ENCODE data around the gene ATP6V0E1. TPM values are rescaled to one million over a fixed set of nuclear protein-coding genes. Genes with fewer than 3 reads are reported as not detected.

The ATP6V0E1 gene
- total RNA-seq, 4 donors from 2014 or later, result 57.8 to 132 (median 97.2) TPM

DNA sequence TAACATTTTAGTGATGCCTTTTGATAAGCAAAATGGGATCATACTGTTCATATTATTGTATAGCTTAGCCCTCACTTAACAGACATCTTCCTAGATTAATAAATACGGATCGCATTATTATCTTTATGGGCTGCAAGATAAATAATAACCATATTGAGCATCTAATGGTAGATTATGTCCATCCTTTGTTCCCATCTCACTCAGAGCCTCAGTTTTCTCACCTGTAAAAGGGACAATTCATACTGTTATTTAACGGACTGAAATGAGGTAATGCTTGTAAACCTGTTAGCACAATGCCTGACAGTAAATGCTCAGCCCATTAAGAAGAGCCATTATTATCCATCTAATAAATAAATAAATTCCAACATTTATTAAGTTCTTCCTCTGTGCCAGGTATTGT, 27.3 kb upstream of the ATP6V0E1 start:
- 69 to 80% methylated on average over 3 of the region's 3 CpGs for WGBS, 2 donors
- peaks cover 0 to 13% (median 7%) of the 10 kb centered on the region in 3 donors for H3K36me3 ChIP-seq
- H3K4me3 ChIP-seq, result no peak overlapping the region
- no peak overlapping the region for H3K27ac ChIP-seq
- peaks cover 9 to 37% (median 17%) of the 10 kb centered on the region in 3 donors for H3K4me1 ChIP-seq
- H3K9me3 ChIP-seq, result no peaks in the 10 kb centered on the region
- DNase-seq, result no peak
- H3K27me3 ChIP-seq, result no peaks in the 10 kb centered on the region
- intact Hi-C loops (cut with DNase I), result no loop called here
- no peak for TF ChIP-seq POLR2A (IDR thresholded peaks at IDR 0.05)
- TF ChIP-seq, protein P1, sequence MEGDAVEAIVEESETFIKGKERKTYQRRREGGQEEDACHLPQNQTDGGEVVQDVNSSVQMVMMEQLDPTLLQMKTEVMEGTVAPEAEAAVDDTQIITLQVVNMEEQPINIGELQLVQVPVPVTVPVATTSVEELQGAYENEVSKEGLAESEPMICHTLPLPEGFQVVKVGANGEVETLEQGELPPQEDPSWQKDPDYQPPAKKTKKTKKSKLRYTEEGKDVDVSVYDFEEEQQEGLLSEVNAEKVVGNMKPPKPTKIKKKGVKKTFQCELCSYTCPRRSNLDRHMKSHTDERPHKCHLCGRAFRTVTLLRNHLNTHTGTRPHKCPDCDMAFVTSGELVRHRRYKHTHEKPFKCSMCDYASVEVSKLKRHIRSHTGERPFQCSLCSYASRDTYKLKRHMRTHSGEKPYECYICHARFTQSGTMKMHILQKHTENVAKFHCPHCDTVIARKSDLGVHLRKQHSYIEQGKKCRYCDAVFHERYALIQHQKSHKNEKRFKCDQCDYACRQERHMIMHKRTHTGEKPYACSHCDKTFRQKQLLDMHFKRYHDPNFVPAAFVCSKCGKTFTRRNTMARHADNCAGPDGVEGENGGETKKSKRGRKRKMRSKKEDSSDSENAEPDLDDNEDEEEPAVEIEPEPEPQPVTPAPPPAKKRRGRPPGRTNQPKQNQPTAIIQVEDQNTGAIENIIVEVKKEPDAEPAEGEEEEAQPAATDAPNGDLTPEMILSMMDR (IDR thresholded peaks at IDR 0.05), result no peak

DNA sequence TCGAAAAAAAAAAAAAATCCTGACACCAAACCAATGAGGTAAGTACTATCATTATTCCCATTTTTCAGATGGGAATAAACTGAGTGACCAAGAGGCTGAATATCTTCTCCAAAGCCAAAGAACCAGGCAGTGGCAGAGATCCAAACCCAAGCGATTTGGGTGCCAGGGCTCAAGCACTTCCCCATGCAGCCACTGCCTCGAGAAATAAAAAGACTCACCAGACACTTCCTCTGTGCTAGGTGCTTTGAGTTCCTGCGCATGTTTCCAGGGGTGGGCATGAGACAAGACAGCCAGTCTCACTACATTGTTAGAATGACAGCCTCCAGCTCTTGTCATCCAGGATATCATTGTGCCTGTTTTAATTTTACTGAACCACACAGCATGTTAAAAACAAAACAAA, 26.6 kb upstream of the ATP6V0E1 start:
- DNase-seq, result no peak
- no peak for TF ChIP-seq POLR2A (IDR thresholded peaks at IDR 0.05)
- TF ChIP-seq, protein P1 (IDR thresholded peaks at IDR 0.05), result no peak
- Histone ChIP-seq H3K4me1 (peaks cover 9 to 37% (median 18%) of the 10 kb centered on the region in 3 donors), H3K36me3 (peaks cover under 1 to 13% (median 5%) of the 10 kb centered on the region in 3 donors), H3K27me3 (no peaks in the 10 kb centered on the region), H3K27ac (peak overlapping the region in 1 of 4 donors; percentile 7), H3K4me3 (no peak overlapping the region), H3K9me3 (no peaks in the 10 kb centered on the region)
- intact Hi-C loops (cut with DNase I), result no loop called here
- WGBS, 2 donors, result 36 to 57% methylated on average over 4 of the region's 4 CpGs

DNA sequence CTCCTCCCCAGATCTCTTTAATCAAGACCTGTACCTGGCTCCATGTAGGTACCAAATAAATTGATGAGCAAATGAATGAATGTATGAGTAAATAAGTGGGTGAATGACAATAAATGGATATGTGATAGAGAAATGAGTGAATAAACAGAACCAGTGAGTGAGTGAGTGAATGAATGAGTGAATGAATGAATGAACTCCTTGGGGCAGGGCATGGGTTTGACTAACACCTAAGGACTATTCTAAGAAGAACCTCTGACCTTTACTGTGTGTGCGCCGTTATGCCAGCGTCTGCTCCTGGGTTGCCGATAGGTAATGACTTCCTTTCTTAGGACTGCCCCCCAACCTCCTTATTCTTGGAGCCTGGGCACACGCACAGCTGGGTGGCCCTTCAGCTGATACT, 26.1 kb upstream of the ATP6V0E1 start:
- no peak for DNase-seq
- TF ChIP-seq, protein P1 (IDR thresholded peaks at IDR 0.05), result no peak
- TF ChIP-seq POLR2A (IDR thresholded peaks at IDR 0.05), result no peak
- H3K9me3 ChIP-seq, result no peaks in the 10 kb centered on the region
- no peak overlapping the region for H3K4me3 ChIP-seq
- H3K36me3 ChIP-seq, result peaks cover 0 to 16% (median 5%) of the 10 kb centered on the region in 3 donors
- H3K27ac ChIP-seq, result peak overlapping the region in 1 of 4 donors; percentile 7
- WGBS, 2 donors, result 61 to 76% methylated on average over 5 of the region's 5 CpGs
- H3K4me1 ChIP-seq, result peaks cover 9 to 37% (median 18%) of the 10 kb centered on the region in 3 donors
- no peaks in the 10 kb centered on the region for H3K27me3 ChIP-seq
- intact Hi-C loops (cut with DNase I), result no loop called here

DNA sequence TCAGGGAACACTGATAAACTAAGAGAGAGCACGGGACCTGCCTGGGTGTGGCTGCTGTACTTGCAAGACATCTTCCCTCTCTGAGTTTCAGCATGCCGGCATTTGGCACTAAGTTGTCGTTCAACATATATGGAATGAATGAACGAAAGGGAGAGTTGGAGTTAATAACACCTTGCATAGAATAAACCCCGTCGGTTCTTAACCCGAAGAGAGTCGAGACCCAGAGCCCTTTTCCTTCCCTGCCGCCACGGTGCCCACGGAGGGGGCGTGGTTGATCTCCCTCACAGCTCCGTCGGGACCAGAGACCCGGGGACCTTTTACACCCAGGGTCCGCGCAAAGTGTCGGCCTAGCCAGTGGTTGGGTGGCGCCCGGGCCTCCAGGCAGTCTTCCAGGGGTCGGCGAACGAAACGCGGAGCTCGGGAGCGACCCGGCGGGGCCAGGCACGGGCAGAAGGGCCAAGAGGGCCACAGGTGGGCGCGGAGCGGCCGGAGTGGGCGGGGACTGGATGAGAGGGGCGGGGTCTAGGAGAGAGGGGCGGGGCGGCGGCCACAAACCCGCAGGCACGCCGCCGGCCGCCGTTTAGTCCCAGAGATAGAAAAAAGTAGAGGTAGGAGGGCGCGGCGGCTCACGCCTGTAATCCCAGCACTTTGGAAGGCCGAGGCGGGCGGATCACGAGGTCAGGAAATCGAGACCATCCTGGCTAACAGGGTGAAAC, 25.1 kb upstream of the ATP6V0E1 start:
- peaks cover 0 to 23% (median 5%) of the 10 kb centered on the region in 3 donors for H3K36me3 ChIP-seq
- H3K4me3 ChIP-seq, result peak overlapping the region; percentile 83 to 89 (median 86)
- H3K9me3 ChIP-seq, result no peaks in the 10 kb centered on the region
- intact Hi-C loops (cut with DNase I), result no loop called here
- TF ChIP-seq POLR2A (IDR thresholded peaks at IDR 0.05), result no peak
- TF ChIP-seq, protein P1 (IDR thresholded peaks at IDR 0.05), result no peak
- no peaks in the 10 kb centered on the region for H3K27me3 ChIP-seq
- DNase-seq, result peak; percentile 20
- 2% methylated on average over 23 to 27 of the region's 54 CpGs for WGBS, 2 donors
- peaks cover 9 to 37% (median 18%) of the 10 kb centered on the region in 3 donors for H3K4me1 ChIP-seq
- H3K27ac ChIP-seq, result peak overlapping the region; percentile 85 to 89 (median 88)
